OCI-LY1 (cell line): ENCODE data around the gene LRP1.

Source experiments
- H2AFZ ChIP-seq: fragments of 200-600 bp; sonication (generic), shearing (Covaris generic); 2 replicates; pipeline ENCODE4 v1.6.0; 2014; ENCODE audit warnings: antibody characterized with exemption, mild to moderate bottlenecking, low read length
- H3F3A ChIP-seq: fragments of 200-600 bp; sonication (generic), shearing (Covaris generic); 2 replicates; pipeline ENCODE4 v1.6.0; 2014; ENCODE audit warnings: mild to moderate bottlenecking, antibody characterized with exemption, low read length, moderate library complexity; ENCODE audit not compliant: insufficient read depth
- H3K27ac ChIP-seq: fragments of 200-600 bp; sonication (generic); 2 replicates; pipeline ENCODE4 v1.5.1; 2014; ENCODE audit warnings: low read length, mixed run types, mild to moderate bottlenecking, low read depth; ENCODE audit not compliant: poor library complexity, severe bottlenecking
- H3K27me3 ChIP-seq: fragments of 200-600 bp; sonication (generic); 2 replicates; pipeline ENCODE4 v1.6.0; 2014; ENCODE audit warnings: antibody characterized with exemption, mild to moderate bottlenecking, low read length, moderate library complexity; ENCODE audit not compliant: insufficient read depth
- H3K36me3 ChIP-seq: fragments of 200-600 bp; sonication (generic); 2 replicates; pipeline ENCODE4 v1.6.1; 2014; ENCODE audit warnings: mild to moderate bottlenecking, antibody characterized with exemption, low read length, moderate library complexity, mixed read lengths; ENCODE audit not compliant: insufficient read depth
- H3K4me1 ChIP-seq: fragments of 200-600 bp; sonication (generic); 2 replicates; pipeline ENCODE4 v1.5.1; 2014; ENCODE audit warnings: mild to moderate bottlenecking, low read length, moderate library complexity; ENCODE audit not compliant: insufficient read depth, severe bottlenecking
- H3K4me2 ChIP-seq: fragments of 200-600 bp; sonication (generic), shearing (Covaris generic); 2 replicates; pipeline ENCODE4 v1.6.1; 2014; ENCODE audit warnings: low read length
- H3K4me3 ChIP-seq: fragments of 200-600 bp; sonication (generic); 2 replicates; pipeline ENCODE4 v1.5.1; 2014; ENCODE audit warnings: low read length, low read depth, mild to moderate bottlenecking, mixed read lengths; ENCODE audit not compliant: poor library complexity, severe bottlenecking
- H3K79me2 ChIP-seq: fragments of 200-600 bp; shearing (Covaris generic); 2 replicates; pipeline ENCODE4 v1.6.1; 2016; ENCODE audit warnings: mixed run types, low read length, mixed read lengths; ENCODE audit not compliant: insufficient read depth
- H3K9ac ChIP-seq: fragments of 200-600 bp; sonication (generic), shearing (Covaris generic); 2 replicates; pipeline ENCODE4 v1.6.1; 2014; ENCODE audit warnings: mild to moderate bottlenecking, low read length, mixed read lengths
- H3K9me2 ChIP-seq: fragments of 200-600 bp; sonication (generic), shearing (Covaris generic); 2 replicates; pipeline ENCODE4 v1.6.1; 2014; ENCODE audit warnings: low read depth, mild to moderate bottlenecking, low read length, mixed read lengths
- H3K9me3 ChIP-seq: fragments of 200-600 bp; shearing (Covaris generic); 2 replicates; pipeline ENCODE4 v1.6.1; 2014; ENCODE audit warnings: low read length, mixed read lengths
- H4K20me1 ChIP-seq: fragments of 200-600 bp; sonication (generic), shearing (Covaris generic); 2 replicates; pipeline ENCODE4 v1.6.0; 2016; ENCODE audit warnings: mild to moderate bottlenecking, low read length; ENCODE audit not compliant: insufficient read depth
- EZH2 ChIP-seq: fragments of 200-600 bp; sonication (generic), shearing (Covaris generic); IDR thresholded peaks from 2 replicates; pipeline ENCODE4 v1.8.0; 2017; ENCODE audit warnings: borderline replicate concordance, mixed run types, mild to moderate bottlenecking, antibody characterized with exemption, low read length, moderate library complexity, mixed read lengths
- TF ChIP-seq, protein P1 (sequence below): fragments of 200-600 bp; sonication (generic), shearing (Covaris generic); IDR thresholded peaks from 2 replicates; pipeline ENCODE4 v1.5.1; 2017; ENCODE audit warnings: mild to moderate bottlenecking, antibody characterized with exemption, low read length, moderate library complexity, mixed read lengths

Gene LRP1

DNA sequence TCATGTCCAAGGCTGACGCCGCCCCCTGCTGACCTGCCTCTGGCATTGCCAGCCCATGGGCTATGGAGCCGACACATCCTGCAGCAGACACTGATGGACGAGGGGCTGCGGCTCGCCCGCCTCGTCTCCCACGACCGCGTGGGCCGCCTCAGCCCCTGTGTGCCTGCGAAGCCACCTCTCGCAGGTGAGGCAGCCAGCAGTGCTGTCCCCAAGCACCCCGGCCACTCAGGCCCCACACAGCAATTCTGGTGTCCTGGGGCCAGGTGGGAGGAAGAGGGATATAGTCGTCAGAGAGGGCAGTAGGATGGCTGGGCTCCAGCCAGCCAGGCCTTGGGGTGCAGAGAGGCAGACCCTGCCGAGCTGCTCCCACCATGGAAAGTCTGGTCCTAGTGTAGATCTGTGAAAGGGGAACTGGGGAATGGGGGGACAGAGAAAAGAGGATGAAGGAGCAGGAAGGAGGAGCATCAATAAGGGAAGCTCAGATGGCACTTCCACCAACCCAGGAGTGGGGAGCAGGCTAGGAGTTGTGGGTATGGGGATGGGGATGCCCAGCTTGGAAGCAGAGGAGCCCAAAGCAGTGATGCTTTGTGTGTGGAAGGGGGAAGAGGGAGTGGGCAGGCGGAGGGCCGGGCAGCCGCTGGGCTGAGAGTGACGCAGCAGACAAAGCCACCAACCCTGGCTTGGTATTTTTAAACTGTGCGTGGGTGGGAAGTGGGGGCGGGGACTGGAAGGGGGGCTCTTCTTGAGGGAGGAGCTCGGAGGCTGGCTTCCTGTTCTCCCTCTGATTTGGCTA lies 34.7 kb upstream of the LRP1 start:
- peak overlapping the region; percentile 4 for H3K4me3 ChIP-seq
- no peaks in the 10 kb centered on the region for H3K9me2 ChIP-seq
- H3K36me3 ChIP-seq: peaks cover 39% of the 10 kb centered on the region; the same call in 1 of the 2 replicates
- H3K9ac ChIP-seq: peak overlapping the region; percentile 2; the same call in 1 of the 2 replicates
- no peaks in the 10 kb centered on the region for H3K27me3 ChIP-seq
- no peaks in the 10 kb centered on the region for H3K9me3 ChIP-seq
- H3K79me2 ChIP-seq: no peaks in the 10 kb centered on the region
- H4K20me1 ChIP-seq: no peaks in the 10 kb centered on the region
- H3K4me1 ChIP-seq: peaks cover 24% of the 10 kb centered on the region
- peak overlapping the region; percentile 30; the same call in 1 of the 2 replicates for H3K4me2 ChIP-seq
- H3F3A ChIP-seq: no peaks in the 10 kb centered on the region
- TF ChIP-seq, protein P1, sequence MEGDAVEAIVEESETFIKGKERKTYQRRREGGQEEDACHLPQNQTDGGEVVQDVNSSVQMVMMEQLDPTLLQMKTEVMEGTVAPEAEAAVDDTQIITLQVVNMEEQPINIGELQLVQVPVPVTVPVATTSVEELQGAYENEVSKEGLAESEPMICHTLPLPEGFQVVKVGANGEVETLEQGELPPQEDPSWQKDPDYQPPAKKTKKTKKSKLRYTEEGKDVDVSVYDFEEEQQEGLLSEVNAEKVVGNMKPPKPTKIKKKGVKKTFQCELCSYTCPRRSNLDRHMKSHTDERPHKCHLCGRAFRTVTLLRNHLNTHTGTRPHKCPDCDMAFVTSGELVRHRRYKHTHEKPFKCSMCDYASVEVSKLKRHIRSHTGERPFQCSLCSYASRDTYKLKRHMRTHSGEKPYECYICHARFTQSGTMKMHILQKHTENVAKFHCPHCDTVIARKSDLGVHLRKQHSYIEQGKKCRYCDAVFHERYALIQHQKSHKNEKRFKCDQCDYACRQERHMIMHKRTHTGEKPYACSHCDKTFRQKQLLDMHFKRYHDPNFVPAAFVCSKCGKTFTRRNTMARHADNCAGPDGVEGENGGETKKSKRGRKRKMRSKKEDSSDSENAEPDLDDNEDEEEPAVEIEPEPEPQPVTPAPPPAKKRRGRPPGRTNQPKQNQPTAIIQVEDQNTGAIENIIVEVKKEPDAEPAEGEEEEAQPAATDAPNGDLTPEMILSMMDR: peak; percentile 66
- TF ChIP-seq EZH2: no peak
- no peak overlapping the region for H2AFZ ChIP-seq
- H3K27ac ChIP-seq: no peak overlapping the region

DNA sequence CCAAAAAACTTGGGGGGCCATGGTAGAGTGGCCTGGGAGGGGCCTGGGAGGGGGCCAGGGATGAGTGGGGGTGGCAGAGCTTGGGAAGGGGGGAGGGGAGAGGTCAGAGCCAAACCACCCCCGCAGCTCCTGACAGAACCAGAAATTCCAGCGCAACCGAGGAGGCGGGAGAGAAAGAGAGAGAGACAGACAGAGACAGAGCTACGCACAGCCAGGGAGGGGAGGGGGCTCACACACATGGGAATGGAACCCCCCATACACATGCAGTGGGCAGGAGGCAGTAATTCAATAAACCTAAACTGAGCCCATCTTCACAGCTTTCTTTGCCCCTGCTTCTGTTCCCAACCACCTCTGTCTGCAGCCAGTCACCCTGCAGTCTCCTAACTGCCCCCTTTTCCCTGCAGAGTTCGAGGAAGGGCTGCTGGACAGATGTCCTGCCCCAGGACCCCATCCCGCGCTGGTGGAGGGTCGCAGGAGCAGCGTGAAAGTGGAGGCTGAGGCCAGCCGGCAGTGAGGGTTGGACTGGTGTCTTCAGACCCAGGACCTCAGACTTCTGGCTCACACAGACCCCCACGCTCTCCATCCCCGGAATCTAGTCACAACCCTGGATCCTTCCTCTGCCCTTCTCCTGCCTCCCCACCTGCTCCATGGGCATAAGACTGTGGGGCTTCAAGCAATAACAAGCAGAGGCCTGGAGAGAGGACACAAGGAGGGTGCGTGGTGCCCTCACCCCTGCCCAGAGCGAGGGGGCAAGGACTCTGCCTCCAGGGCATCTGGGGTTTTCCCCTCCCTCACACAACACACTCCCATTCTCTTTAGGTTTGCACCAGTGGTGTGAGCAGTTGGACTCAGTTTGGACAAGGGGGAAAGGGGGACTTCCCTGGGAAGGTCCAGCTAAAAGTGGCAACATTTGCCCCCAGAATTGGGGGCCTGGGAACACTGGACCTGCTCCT lies 33.8 kb upstream of the LRP1 start:
- no peak for TF ChIP-seq EZH2
- TF ChIP-seq, protein P1: no peak
- Histone ChIP-seq H3K4me1 (peaks cover 20% of the 10 kb centered on the region), H3K9me2 (no peaks in the 10 kb centered on the region), H3K9ac (no peak overlapping the region), H3K27me3 (no peaks in the 10 kb centered on the region), H3K4me3 (no peak overlapping the region), H3K4me2 (no peak overlapping the region; the same call in 1 of the 2 replicates), H3F3A (no peaks in the 10 kb centered on the region), H3K9me3 (no peaks in the 10 kb centered on the region), H3K27ac (no peak overlapping the region), H3K36me3 (peaks cover 48% of the 10 kb centered on the region; the same call in 1 of the 2 replicates), H2AFZ (no peak overlapping the region), H4K20me1 (no peaks in the 10 kb centered on the region), H3K79me2 (no peaks in the 10 kb centered on the region)

DNA sequence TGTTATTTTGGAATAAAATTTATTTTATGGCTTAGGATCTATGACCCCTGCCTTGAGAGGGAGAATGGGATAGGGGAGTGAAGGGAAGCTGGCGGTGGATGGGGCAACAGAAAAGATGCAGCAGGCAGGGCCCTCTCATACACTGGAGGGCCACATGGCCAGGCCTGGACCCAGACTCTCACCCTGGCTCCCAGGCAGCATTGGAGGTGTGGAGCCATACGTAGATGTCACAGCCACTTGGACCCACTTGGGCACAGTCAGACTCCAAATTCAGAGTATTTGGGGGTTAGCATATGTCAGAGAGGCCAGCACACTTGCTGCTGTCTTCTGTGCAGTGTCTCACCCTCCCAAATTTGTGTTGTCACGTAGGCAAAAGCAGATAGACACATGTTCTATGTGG lies 32.8 kb upstream of the LRP1 start:
- Histone ChIP-seq H3K9ac (no peak overlapping the region), H3K9me2 (no peaks in the 10 kb centered on the region), H3K36me3 (peaks cover 57% of the 10 kb centered on the region; the same call in 1 of the 2 replicates), H2AFZ (no peak overlapping the region), H3K4me1 (peaks cover 14% of the 10 kb centered on the region), H4K20me1 (no peaks in the 10 kb centered on the region), H3K4me2 (no peak overlapping the region), H3K4me3 (no peak overlapping the region), H3K9me3 (no peaks in the 10 kb centered on the region), H3K27ac (no peak overlapping the region), H3K27me3 (no peaks in the 10 kb centered on the region), H3F3A (no peaks in the 10 kb centered on the region), H3K79me2 (no peaks in the 10 kb centered on the region)
- TF ChIP-seq, protein P1: no peak
- TF ChIP-seq EZH2: no peak
